ENCODE data around the gene SPRR5. TPM values are rescaled to one million over a fixed set of nuclear protein-coding genes. Genes with fewer than 3 reads are reported as not detected.

SPRR5 gene, protein sequence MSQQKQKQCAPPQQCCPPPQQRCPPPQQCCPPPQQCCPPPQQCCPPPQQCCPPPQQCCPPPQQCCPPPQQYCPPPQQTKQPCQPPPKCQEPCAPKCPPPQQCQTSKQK
- total RNA-seq (not detected in 2 replicates), polyA plus RNA-seq (not detected in 2 replicates), polyA minus RNA-seq (ENCODE audit: low replicate concordance) (not detected in 2 replicates)
- polyA plus RNA-seq (2012) = not detected in 2 replicates

DNA sequence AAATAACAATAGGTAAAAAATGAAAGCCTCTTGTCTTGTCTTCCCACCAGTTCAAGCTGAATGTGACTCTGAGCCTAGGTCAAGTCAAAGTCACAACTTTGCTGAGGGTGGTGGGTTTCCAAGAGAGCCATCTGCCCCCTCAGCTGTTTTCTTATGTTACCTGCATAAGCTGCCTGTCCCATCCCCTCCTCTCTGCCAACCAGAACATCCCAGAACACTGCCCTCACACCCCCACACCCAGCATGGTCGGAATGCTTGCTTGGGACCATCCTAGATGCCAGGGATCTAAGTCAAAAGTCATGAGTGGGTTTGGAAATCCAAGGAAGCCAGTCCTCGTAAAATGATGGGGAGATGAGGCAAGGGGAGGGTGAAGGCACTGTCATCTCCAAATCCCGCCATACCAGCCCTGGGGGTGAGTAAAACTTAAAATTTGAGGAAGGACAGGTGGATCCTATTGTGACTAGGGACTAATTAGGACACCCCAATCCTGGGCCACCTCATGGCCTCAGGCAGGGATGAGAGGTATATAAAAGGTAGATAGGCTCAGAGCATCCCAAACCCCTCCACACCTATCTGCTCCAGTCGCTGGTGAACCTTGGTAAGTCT lies at the start of gene SPRR5:
Gene SPRR5, plus strand, starts transcription at position 556 of the 606 bp plus-strand sequence. CDS start 1,349 bp downstream, outside the sequence.
- H3K36me3 ChIP-seq (ENCODE audit: control insufficient read depth, insufficient read depth, low read length) = no peaks in the 10 kb centered on the region
- TF ChIP-seq EZH2 (IDR thresholded peaks at IDR 0.05; ENCODE audit: low read length, missing control alignments) = no peak
- TF ChIP-seq, protein P1, sequence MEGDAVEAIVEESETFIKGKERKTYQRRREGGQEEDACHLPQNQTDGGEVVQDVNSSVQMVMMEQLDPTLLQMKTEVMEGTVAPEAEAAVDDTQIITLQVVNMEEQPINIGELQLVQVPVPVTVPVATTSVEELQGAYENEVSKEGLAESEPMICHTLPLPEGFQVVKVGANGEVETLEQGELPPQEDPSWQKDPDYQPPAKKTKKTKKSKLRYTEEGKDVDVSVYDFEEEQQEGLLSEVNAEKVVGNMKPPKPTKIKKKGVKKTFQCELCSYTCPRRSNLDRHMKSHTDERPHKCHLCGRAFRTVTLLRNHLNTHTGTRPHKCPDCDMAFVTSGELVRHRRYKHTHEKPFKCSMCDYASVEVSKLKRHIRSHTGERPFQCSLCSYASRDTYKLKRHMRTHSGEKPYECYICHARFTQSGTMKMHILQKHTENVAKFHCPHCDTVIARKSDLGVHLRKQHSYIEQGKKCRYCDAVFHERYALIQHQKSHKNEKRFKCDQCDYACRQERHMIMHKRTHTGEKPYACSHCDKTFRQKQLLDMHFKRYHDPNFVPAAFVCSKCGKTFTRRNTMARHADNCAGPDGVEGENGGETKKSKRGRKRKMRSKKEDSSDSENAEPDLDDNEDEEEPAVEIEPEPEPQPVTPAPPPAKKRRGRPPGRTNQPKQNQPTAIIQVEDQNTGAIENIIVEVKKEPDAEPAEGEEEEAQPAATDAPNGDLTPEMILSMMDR (conservative IDR thresholded peaks at IDR 0.05 in 1 of 2, IDR thresholded peaks at IDR 0.05 in 1 of 2; ENCODE audit: low read depth in 1 of 2, low read length in 2 of 2) = no peak

GRCh38 chr1:152899027-152899426 lies 48.0 kb upstream of the SPRR5 start:
- no peak overlapping the region for H3K9ac ChIP-seq (ENCODE audit: insufficient read depth, low read length)
- no peak overlapping the region for H3K27ac ChIP-seq (ENCODE audit: insufficient read depth, low read length)
- TF ChIP-seq, protein P1 (conservative IDR thresholded peaks at IDR 0.05 in 1 of 2, IDR thresholded peaks at IDR 0.05 in 1 of 2; ENCODE audit: low read depth in 1 of 2, low read length in 2 of 2) = no peak
- TF ChIP-seq EZH2 (IDR thresholded peaks at IDR 0.05; ENCODE audit: low read length, missing control alignments) = no peak
- H3K9me3 ChIP-seq (ENCODE audit: control insufficient read depth, insufficient read depth, low read depth, low read length) = no peaks in the 10 kb centered on the region
- H3K4me1 ChIP-seq (ENCODE audit: control insufficient read depth, extremely low read depth, insufficient read depth, low read length) = no peaks in the 10 kb centered on the region
- H4K20me1 ChIP-seq (ENCODE audit: control insufficient read depth, extremely low read depth, insufficient read depth, low read length) = no peaks in the 10 kb centered on the region
- DNase-seq (ENCODE audit: low read depth in 2 of 2) = no peak
- no peaks in the 10 kb centered on the region for H3K36me3 ChIP-seq (ENCODE audit: control insufficient read depth, insufficient read depth, low read length)
- no peaks in the 10 kb centered on the region for H3K79me2 ChIP-seq (ENCODE audit: control insufficient read depth, insufficient read depth, low read length)
- H3K4me2 ChIP-seq (ENCODE audit: extremely low read depth, insufficient read depth, low read length) = no peak overlapping the region
- no peak overlapping the region for H3K4me3 ChIP-seq (replicated peaks in 1 of 4; ENCODE audit: control extremely low read depth in 1 of 4, insufficient read depth in 1 of 4, low read depth in 3 of 4, low read length in 4 of 4)
- no peak overlapping the region for H2AFZ ChIP-seq (ENCODE audit: low read length)
- H3K27me3 ChIP-seq (ENCODE audit: control insufficient read depth, insufficient read depth, low read length) = peaks cover 2% of the 10 kb centered on the region

More for the DNA sequence above, at the start of gene SPRR5:
- Histone ChIP-seq H3K4me3 (replicated peaks in 1 of 4; ENCODE audit: control extremely low read depth in 1 of 4, insufficient read depth in 1 of 4, low read depth in 3 of 4, low read length in 4 of 4) (no peak within 1 kb of the TSS), H2AFZ (ENCODE audit: low read length) (no peak within 1 kb of the TSS), H3K27ac (ENCODE audit: insufficient read depth, low read length) (no peak within 1 kb of the TSS), H3K9me3 (ENCODE audit: control insufficient read depth, insufficient read depth, low read depth, low read length) (no peaks in the 10 kb centered on the region), H3K4me1 (ENCODE audit: control insufficient read depth, extremely low read depth, insufficient read depth, low read length) (no peaks in the 10 kb centered on the region), H4K20me1 (ENCODE audit: control insufficient read depth, extremely low read depth, insufficient read depth, low read length) (no peaks in the 10 kb centered on the region), H3K27me3 (ENCODE audit: control insufficient read depth, insufficient read depth, low read length) (no peaks in the 10 kb centered on the region), H3K4me2 (ENCODE audit: extremely low read depth, insufficient read depth, low read length) (no peak within 1 kb of the TSS), H3K79me2 (ENCODE audit: control insufficient read depth, insufficient read depth, low read length) (no peaks in the 10 kb centered on the region), H3K9ac (ENCODE audit: insufficient read depth, low read length) (no peak within 1 kb of the TSS)
- no peak for DNase-seq (ENCODE audit: low read depth in 2 of 2)

GRCh38 chr1:152899883-152900282 lies 47.1 kb upstream of the SPRR5 start:
- no peaks in the 10 kb centered on the region for H3K4me1 ChIP-seq (ENCODE audit: control insufficient read depth, extremely low read depth, insufficient read depth, low read length)
- no peaks in the 10 kb centered on the region for H3K79me2 ChIP-seq (ENCODE audit: control insufficient read depth, insufficient read depth, low read length)
- H3K36me3 ChIP-seq (ENCODE audit: control insufficient read depth, insufficient read depth, low read length) = no peaks in the 10 kb centered on the region
- H4K20me1 ChIP-seq (ENCODE audit: control insufficient read depth, extremely low read depth, insufficient read depth, low read length) = no peaks in the 10 kb centered on the region
- H3K9me3 ChIP-seq (ENCODE audit: control insufficient read depth, insufficient read depth, low read depth, low read length) = no peaks in the 10 kb centered on the region
- H2AFZ ChIP-seq (ENCODE audit: low read length) = no peak overlapping the region
- DNase-seq (ENCODE audit: low read depth in 2 of 2) = no peak
- TF ChIP-seq, protein P1 (conservative IDR thresholded peaks at IDR 0.05 in 1 of 2, IDR thresholded peaks at IDR 0.05 in 1 of 2; ENCODE audit: low read depth in 1 of 2, low read length in 2 of 2) = no peak
- TF ChIP-seq EZH2 (IDR thresholded peaks at IDR 0.05; ENCODE audit: low read length, missing control alignments) = no peak
- no peak overlapping the region for H3K4me2 ChIP-seq (ENCODE audit: extremely low read depth, insufficient read depth, low read length)
- H3K27ac ChIP-seq (ENCODE audit: insufficient read depth, low read length) = no peak overlapping the region
- peaks cover 2% of the 10 kb centered on the region for H3K27me3 ChIP-seq (ENCODE audit: control insufficient read depth, insufficient read depth, low read length)
- H3K4me3 ChIP-seq (replicated peaks in 1 of 4; ENCODE audit: control extremely low read depth in 1 of 4, insufficient read depth in 1 of 4, low read depth in 3 of 4, low read length in 4 of 4) = no peak overlapping the region
- no peak overlapping the region for H3K9ac ChIP-seq (ENCODE audit: insufficient read depth, low read length)

All from fibroblast of lung (primary cell).